ENCODE results near the gene HIPK2.

DNA sequence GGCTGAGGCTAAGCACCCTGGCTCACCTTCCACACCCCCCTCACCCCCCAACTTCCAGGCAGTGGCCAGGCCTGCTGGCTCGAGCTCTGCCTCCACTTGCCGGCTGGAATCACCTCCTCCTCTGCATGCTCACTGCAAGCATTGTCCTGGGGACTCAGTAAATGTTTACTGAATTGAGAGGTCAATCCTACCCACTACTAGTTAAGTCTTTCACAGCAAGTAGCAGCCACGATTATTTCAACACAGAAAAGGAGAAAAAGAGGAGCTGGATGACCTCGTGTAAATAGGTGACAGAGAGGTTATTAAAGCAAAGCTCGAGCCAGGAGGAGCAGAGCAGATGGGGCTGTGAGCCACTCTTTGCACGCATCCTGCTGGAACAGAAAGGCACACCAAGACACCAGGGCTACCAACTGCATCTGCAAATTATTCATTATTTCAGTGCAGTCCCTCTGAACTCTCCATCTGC is 32.1 kb downstream of the HIPK2 start:
- TF ChIP-seq SMC3 (IDR thresholded peaks at IDR 0.05; ENCODE audit: borderline replicate concordance, low read length) (no peak), MYC (IDR thresholded peaks at IDR 0.05; ENCODE audit: insufficient read depth, insufficient read length, insufficient replicate concordance, low read length, severe bottlenecking) (no peak)
- TF ChIP-seq, protein P1, sequence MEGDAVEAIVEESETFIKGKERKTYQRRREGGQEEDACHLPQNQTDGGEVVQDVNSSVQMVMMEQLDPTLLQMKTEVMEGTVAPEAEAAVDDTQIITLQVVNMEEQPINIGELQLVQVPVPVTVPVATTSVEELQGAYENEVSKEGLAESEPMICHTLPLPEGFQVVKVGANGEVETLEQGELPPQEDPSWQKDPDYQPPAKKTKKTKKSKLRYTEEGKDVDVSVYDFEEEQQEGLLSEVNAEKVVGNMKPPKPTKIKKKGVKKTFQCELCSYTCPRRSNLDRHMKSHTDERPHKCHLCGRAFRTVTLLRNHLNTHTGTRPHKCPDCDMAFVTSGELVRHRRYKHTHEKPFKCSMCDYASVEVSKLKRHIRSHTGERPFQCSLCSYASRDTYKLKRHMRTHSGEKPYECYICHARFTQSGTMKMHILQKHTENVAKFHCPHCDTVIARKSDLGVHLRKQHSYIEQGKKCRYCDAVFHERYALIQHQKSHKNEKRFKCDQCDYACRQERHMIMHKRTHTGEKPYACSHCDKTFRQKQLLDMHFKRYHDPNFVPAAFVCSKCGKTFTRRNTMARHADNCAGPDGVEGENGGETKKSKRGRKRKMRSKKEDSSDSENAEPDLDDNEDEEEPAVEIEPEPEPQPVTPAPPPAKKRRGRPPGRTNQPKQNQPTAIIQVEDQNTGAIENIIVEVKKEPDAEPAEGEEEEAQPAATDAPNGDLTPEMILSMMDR (IDR thresholded peaks at IDR 0.05 in 2 of 3, conservative IDR thresholded peaks at IDR 0.05 in 1 of 3; ENCODE audit: control insufficient read depth in 2 of 3, extremely low read depth in 1 of 3, insufficient read depth in 1 of 3, low read depth in 3 of 3, low read length in 3 of 3), result no peak
- TF ChIP-seq, protein P2, sequence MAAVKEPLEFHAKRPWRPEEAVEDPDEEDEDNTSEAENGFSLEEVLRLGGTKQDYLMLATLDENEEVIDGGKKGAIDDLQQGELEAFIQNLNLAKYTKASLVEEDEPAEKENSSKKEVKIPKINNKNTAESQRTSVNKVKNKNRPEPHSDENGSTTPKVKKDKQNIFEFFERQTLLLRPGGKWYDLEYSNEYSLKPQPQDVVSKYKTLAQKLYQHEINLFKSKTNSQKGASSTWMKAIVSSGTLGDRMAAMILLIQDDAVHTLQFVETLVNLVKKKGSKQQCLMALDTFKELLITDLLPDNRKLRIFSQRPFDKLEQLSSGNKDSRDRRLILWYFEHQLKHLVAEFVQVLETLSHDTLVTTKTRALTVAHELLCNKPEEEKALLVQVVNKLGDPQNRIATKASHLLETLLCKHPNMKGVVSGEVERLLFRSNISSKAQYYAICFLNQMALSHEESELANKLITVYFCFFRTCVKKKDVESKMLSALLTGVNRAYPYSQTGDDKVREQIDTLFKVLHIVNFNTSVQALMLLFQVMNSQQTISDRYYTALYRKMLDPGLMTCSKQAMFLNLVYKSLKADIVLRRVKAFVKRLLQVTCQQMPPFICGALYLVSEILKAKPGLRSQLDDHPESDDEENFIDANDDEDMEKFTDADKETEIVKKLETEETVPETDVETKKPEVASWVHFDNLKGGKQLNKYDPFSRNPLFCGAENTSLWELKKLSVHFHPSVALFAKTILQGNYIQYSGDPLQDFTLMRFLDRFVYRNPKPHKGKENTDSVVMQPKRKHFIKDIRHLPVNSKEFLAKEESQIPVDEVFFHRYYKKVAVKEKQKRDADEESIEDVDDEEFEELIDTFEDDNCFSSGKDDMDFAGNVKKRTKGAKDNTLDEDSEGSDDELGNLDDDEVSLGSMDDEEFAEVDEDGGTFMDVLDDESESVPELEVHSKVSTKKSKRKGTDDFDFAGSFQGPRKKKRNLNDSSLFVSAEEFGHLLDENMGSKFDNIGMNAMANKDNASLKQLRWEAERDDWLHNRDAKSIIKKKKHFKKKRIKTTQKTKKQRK (IDR thresholded peaks at IDR 0.05; ENCODE audit: low read depth, low read length), result no peak

Data from GM12878 (cell line).